Endothelial cell of umbilical vein (primary cell): ENCODE measurements around the gene DEGS2. TPM values are rescaled to one million over a fixed set of nuclear protein-coding genes. Genes with fewer than 3 reads are reported as not detected.
"Not testable (repeated sequence)": the region's sequence is repeated elsewhere in the genome, so short reads cannot be mapped to it uniquely, and the experiment has no call there.

ENCODE experiments used
- BruUV-seq: library from RNA; stranded (reverse); fragments of 400-500 nt; replicated peaks from 2 replicates; lab custom pipeline; 2021; lab: Mats Ljungman, UMichigan
- CTCF ChIA-PET: fragments of 300-600, 350-600 bp; sonication (Branson Sonifier 250); formaldehyde crosslinking; loops from one replicate; lab custom pipeline; 2021; ENCODE audit warnings: antibody characterized with exemption, inconsistent platforms; lab: Charles Lee
- POLR2A ChIA-PET: fragments of 300-600, 350-600 bp; sonication (Branson Sonifier 250); formaldehyde crosslinking; loops from one replicate; lab custom pipeline; 2021; ENCODE audit warnings: antibody characterized with exemption, inconsistent platforms; lab: Charles Lee
- DNase-seq: peaks from one replicate; pipeline ENCODE4 v3.0.0-alpha.2; 2011; ENCODE audit warnings: low read depth, low spot score
- FAIRE-seq: peaks from 2 replicates; lab custom pipeline; 2011; peaks lifted over from hg19 to GRCh38; lab: Jason Lieb, UNC
- H2AFZ ChIP-seq: 2 replicates; pipeline ENCODE4 v1.6.0; 2012; ENCODE audit warnings: low read depth, low read length, control low read depth, inconsistent platforms
- H3K27ac ChIP-seq: 2 replicates; pipeline ENCODE4 v1.5.1; 2011; ENCODE audit warnings: low read depth, mild to moderate bottlenecking, control low read depth, low read length, moderate library complexity; ENCODE audit not compliant: insufficient read depth
- H3K27me3 ChIP-seq, 2 experiments: 2 replicates each; pipeline versions ENCODE4 v1.6.0 to v1.6.1; 2011; ENCODE audit warnings: low read length in 2 of 2, mixed read lengths in 1 of 2; ENCODE audit not compliant: control insufficient read depth in 2 of 2, insufficient read depth in 2 of 2
- H3K36me3 ChIP-seq, 2 experiments: 2 replicates in 1 of 2; 3 replicates in 1 of 2; pipeline ENCODE4 v1.5.1; 2011; ENCODE audit warnings: low read length in 2 of 2, mild to moderate bottlenecking in 1 of 2, moderate library complexity in 1 of 2; ENCODE audit not compliant: control insufficient read depth in 2 of 2, insufficient read depth in 2 of 2; ENCODE audit errors: extremely low read depth in 1 of 2
- H3K4me1 ChIP-seq: 3 replicates; pipeline ENCODE4 v1.5.1; 2011; ENCODE audit warnings: mild to moderate bottlenecking, low read length; ENCODE audit not compliant: control insufficient read depth, insufficient read depth; ENCODE audit errors: extremely low read depth
- H3K4me2 ChIP-seq: 2 replicates; pipeline ENCODE4 v1.6.1; 2011; ENCODE audit warnings: low read length, control low read depth, mixed read lengths; ENCODE audit not compliant: insufficient read depth
- H3K4me3 ChIP-seq, 3 experiments: fragments of 200-600 bp in 1 of 3; sonication (generic), shearing (Covaris generic) in 1 of 3; replicated peaks in 1 of 3; 2 replicates each; pipeline ENCODE4 v1.5.1; 2011 to 2016; ENCODE audit warnings: control low read depth in 3 of 3, low read length in 3 of 3, mild to moderate bottlenecking in 2 of 3, inconsistent platforms in 1 of 3, low read depth in 1 of 3, moderate library complexity in 1 of 3; ENCODE audit not compliant: insufficient read depth in 1 of 3
- H3K79me2 ChIP-seq: 2 replicates; pipeline ENCODE4 v1.6.0; 2012; ENCODE audit warnings: low read length, inconsistent platforms; ENCODE audit not compliant: control insufficient read depth, insufficient read depth
- H3K9ac ChIP-seq: replicated peaks from 2 replicates; pipeline ENCODE3; 2011; ENCODE audit warnings: low read length, control low read depth; ENCODE audit not compliant: insufficient read depth; ENCODE audit errors: extremely low read depth
- H3K9me1 ChIP-seq: replicated peaks from 3 replicates; pipeline ENCODE4 v1.6.0; 2011; ENCODE audit warnings: mild to moderate bottlenecking, low read length; ENCODE audit not compliant: control insufficient read depth, insufficient read depth; ENCODE audit errors: extremely low read depth
- H3K9me3 ChIP-seq: replicated peaks from 2 replicates; pipeline ENCODE4 v1.5.1; 2012; ENCODE audit warnings: low read length, inconsistent platforms; ENCODE audit not compliant: control insufficient read depth, insufficient read depth
- H4K20me1 ChIP-seq: replicated peaks from 2 replicates; pipeline ENCODE3; 2011; ENCODE audit warnings: mild to moderate bottlenecking, low read length; ENCODE audit not compliant: control insufficient read depth, insufficient read depth; ENCODE audit errors: extremely low read depth
- EZH2 ChIP-seq: IDR thresholded peaks from 2 replicates; pipeline ENCODE4 v1.6.1; 2012; ENCODE audit warnings: borderline replicate concordance, low read depth, mild to moderate bottlenecking, moderate library complexity, low read length, inconsistent platforms; ENCODE audit not compliant: severe bottlenecking
- FOS ChIP-seq: IDR thresholded peaks from 2 replicates; pipeline ENCODE4 v1.6.1; 2011; ENCODE audit warnings: mild to moderate bottlenecking, low read length, moderate library complexity, borderline replicate concordance; ENCODE audit not compliant: insufficient read depth
- GATA2 ChIP-seq: IDR thresholded peaks from 2 replicates; pipeline ENCODE4 v1.7.0; 2011; ENCODE audit warnings: low read depth, mild to moderate bottlenecking, moderate library complexity, mixed read lengths, low read length; ENCODE audit not compliant: insufficient read length, insufficient read depth
- JUN ChIP-seq: IDR thresholded peaks from 2 replicates; pipeline ENCODE4 v1.6.1; 2011; ENCODE audit warnings: borderline replicate concordance, low read depth; ENCODE audit not compliant: insufficient read length, insufficient read depth
- MYC ChIP-seq: IDR thresholded peaks from one replicate; pipeline ENCODE4 v1.6.1; 2011; ENCODE audit warnings: mild to moderate bottlenecking, low read depth, low read length
- dilution Hi-C: fragments of 300-500 bp; cut with MboI; formaldehyde crosslinking; loops from one replicate; pipeline ENCODE4 v1.15.0; 2019; ENCODE audit warnings: low sequenced_read_pairs; ENCODE audit not compliant: extremely low pct_ligation_motif_present
- intact Hi-C: fragments of 100-400 bp; cut with micrococcal nuclease; formaldehyde crosslinking; loops from one replicate; pipeline ENCODE4 v1.10.0; 2022
- polyA plus RNA-seq, 4 experiments: library from polyadenylated mRNA; depleted of rRNA in 3 of 4; stranded (reverse) in 3 of 4; unstranded in 1 of 4; fragments of >200 nt; gene quantifications; 2 replicates each; pipeline versions ENCODE4 v1.2.1 to v1.2.3, GENCODE V29; 2011 to 2012; ENCODE audit warnings: missing spikeins in 1 of 4
- total RNA-seq: library from RNA; stranded (reverse); gene quantifications from 2 replicates; pipeline ENCODE4 v1.2.3, GENCODE V29; 2021
- TF ChIP-seq, protein P1 (sequence below), 2 donors: IDR thresholded peaks; 1 replicate in 1 of 2; 2 replicates in 1 of 2; pipeline ENCODE4 v1.5.1; 2011; ENCODE audit warnings: low read length in 2 of 2, mild to moderate bottlenecking in 2 of 2, moderate library complexity in 2 of 2, control low read depth in 1 of 2, inconsistent platforms in 1 of 2, low read depth in 1 of 2; ENCODE audit not compliant: insufficient read depth in 1 of 2; ENCODE audit errors: extremely low read depth in 1 of 2
- TF ChIP-seq, protein P2 (sequence below): IDR thresholded peaks from 2 replicates; pipeline ENCODE4 v1.6.1; 2011; ENCODE audit not compliant: insufficient read depth, insufficient read length

DEGS2 gene
- total and polyA plus RNA-seq, 2 donors (not counting 3 experiments of a cell fraction or from before 2014, with no cell fraction given): 0.06 TPM; not detected in 1

DNA sequence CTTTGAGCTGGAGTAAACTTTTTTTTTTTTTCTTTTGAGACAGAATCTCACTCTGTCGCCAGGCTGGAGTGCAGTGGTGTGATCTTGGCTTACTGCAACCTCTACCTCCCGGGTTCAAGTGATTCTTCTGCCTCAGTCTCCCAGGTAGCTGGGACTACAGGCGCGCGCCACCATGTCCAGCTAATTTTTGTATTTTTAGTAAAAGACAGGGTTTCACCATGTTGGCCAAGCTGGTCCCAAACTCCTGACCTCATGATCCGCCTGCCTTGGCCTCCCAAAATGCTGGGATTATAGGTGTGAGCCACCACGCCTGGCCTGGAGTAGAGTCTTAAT, 45.4 kb upstream of the DEGS2 start:
- H3K27me3 ChIP-seq, H3K9me3 ChIP-seq, H3K4me1 ChIP-seq, H3K36me3 ChIP-seq, BruUV-seq, H3K79me2 ChIP-seq, H3K27ac ChIP-seq, H4K20me1 ChIP-seq, intact Hi-C loops, H2AFZ ChIP-seq, H3K4me2 ChIP-seq, DNase-seq, H3K9me1 ChIP-seq, FAIRE-seq, H3K9ac ChIP-seq, dilution Hi-C loops, H3K4me3 ChIP-seq, POLR2A ChIA-PET: not testable (repeated sequence)
- CTCF ChIA-PET: interaction anchor here (0.9 to 3.6 kb wide), 2 partner anchors 12 to 97 kb away, joined by 3 to 13 read pairs; no protein-coding TSS in a partner anchor

DNA sequence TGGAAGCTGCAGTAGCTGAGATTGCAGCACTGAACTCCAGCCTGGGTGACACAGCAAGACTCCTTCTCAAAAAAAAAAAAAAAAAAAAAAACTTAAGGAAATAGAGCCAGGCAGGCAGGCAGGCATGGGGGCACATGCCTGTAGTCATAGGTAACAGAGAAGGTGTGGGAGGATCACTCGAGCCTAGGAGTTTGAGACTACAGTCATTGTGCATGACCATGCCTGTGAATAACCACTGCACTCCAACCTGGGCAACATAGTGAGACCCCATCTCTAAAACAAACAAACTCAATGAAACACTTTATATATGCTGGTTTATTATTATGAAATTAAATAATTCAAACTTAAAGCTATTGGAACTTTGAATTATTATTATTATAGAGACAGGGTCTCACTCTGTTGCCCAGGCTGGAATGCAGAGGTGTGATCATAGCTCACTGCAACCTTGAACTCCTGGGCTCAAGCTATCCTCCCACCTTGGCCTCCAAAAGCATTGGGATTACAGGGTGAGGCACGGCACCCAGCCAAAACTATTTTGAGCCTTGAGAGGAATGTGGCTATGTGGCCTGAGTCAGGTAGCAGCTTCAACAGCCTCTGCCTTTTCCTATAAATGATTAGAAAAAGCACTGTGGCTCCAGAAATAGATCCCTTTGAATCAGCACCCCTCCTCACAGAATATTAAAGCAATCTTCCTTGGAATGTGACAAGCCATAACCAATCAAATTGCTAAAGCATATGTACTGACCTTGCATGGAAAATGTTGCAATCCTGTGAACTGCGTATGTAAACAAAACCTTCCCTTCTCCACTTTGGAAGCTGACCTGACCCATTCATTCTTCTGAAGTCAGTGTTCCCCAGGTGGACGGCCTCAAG, 44.8 kb upstream of the DEGS2 start:
- H3K4me3 ChIP-seq: no peak overlapping the region
- FAIRE-seq (no peak), DNase-seq (no peak)
- TF ChIP-seq MYC (no peak), GATA2 (no peak), FOS (no peak), EZH2 (no peak), JUN (no peak)
- TF ChIP-seq, protein P1, sequence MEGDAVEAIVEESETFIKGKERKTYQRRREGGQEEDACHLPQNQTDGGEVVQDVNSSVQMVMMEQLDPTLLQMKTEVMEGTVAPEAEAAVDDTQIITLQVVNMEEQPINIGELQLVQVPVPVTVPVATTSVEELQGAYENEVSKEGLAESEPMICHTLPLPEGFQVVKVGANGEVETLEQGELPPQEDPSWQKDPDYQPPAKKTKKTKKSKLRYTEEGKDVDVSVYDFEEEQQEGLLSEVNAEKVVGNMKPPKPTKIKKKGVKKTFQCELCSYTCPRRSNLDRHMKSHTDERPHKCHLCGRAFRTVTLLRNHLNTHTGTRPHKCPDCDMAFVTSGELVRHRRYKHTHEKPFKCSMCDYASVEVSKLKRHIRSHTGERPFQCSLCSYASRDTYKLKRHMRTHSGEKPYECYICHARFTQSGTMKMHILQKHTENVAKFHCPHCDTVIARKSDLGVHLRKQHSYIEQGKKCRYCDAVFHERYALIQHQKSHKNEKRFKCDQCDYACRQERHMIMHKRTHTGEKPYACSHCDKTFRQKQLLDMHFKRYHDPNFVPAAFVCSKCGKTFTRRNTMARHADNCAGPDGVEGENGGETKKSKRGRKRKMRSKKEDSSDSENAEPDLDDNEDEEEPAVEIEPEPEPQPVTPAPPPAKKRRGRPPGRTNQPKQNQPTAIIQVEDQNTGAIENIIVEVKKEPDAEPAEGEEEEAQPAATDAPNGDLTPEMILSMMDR (IDR thresholded peaks at IDR 0.05; ENCODE audit: extremely low read depth in 1 of 2, insufficient read depth in 1 of 2, low read depth in 1 of 2, low read length in 2 of 2): no peak
- TF ChIP-seq, protein P2, sequence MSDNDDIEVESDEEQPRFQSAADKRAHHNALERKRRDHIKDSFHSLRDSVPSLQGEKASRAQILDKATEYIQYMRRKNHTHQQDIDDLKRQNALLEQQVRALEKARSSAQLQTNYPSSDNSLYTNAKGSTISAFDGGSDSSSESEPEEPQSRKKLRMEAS: no peak
- H2AFZ ChIP-seq: no peak overlapping the region
- no peaks in the 10 kb centered on the region for H3K79me2 ChIP-seq
- dilution Hi-C loops (no loop called here), intact Hi-C loops (no loop called here)
- H3K9me3 ChIP-seq: no peaks in the 10 kb centered on the region
- H4K20me1 ChIP-seq: no peaks in the 10 kb centered on the region
- no peaks in the 10 kb centered on the region for H3K4me1 ChIP-seq
- H3K4me2 ChIP-seq: no peak overlapping the region
- POLR2A ChIA-PET: no interaction called here
- no peaks in the 10 kb centered on the region for H3K36me3 ChIP-seq
- no TSS peak for BruUV-seq
- no peak overlapping the region for H3K9ac ChIP-seq
- no peaks in the 10 kb centered on the region for H3K9me1 ChIP-seq
- H3K27me3 ChIP-seq: peaks cover 2 to 4% of the 10 kb centered on the region in 2 experiments
- CTCF ChIA-PET: interaction anchor here (0.9 to 3.6 kb wide), 2 partner anchors 11 to 96 kb away, joined by 3 to 13 read pairs; no protein-coding TSS in a partner anchor
- no peak overlapping the region for H3K27ac ChIP-seq
